SH-SY5Y (cell line): Measurements from ENCODE around the gene NECAB3.

Experiments used
- GATA2 ChIP-seq: IDR thresholded peaks from 2 replicates; pipeline ENCODE4 v1.6.1; 2011; ENCODE audit warnings: mild to moderate bottlenecking, low read depth, low read length
- GATA3 ChIP-seq: IDR thresholded peaks from 2 replicates; pipeline ENCODE4 v1.6.1; 2011; ENCODE audit warnings: low read depth, mild to moderate bottlenecking, low read length, moderate library complexity

GRCh38 chr20:33621717-33622400, 52.4 kb downstream of the NECAB3 start:
- TF ChIP-seq GATA3 (no peak), GATA2 (no peak)
